Neural progenitor cell (in vitro differentiated cells): ENCODE data around the gene RXRG.

Source experiments
- EZH2phosphoT487 ChIP-seq: fragments of 200-600 bp; sonication (generic); IDR thresholded peaks from 2 replicates; pipeline ENCODE4 v1.6.1; 2017; ENCODE audit warnings: antibody characterized with exemption
- TF ChIP-seq, protein P1 (sequence below): fragments of 200-600 bp; sonication (generic); IDR thresholded peaks from 2 replicates; pipeline ENCODE4 v1.5.1; 2017; ENCODE audit warnings: antibody characterized with exemption, mild to moderate bottlenecking

DNA sequence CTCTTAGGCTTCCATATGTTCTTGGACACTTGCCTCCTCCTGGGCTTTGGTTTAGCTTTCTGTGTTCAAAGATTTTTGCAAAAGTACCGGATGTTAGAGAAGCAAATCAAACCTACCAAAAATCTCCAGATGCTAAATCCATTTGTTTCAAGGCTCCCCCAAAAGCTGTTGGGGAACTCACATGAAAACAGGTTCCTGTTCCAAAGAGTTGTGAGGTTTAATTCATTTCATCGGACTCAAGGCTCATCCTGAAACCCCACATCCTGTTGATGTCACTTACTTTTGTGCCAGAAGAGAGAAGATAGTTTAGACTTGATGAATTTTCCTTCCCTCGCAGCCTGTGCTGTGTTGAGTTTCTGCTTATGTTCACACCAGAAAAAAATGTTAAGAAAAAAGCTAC is 41.7 kb upstream of the RXRG start:
- no peak for TF ChIP-seq EZH2phosphoT487
- TF ChIP-seq, protein P1, sequence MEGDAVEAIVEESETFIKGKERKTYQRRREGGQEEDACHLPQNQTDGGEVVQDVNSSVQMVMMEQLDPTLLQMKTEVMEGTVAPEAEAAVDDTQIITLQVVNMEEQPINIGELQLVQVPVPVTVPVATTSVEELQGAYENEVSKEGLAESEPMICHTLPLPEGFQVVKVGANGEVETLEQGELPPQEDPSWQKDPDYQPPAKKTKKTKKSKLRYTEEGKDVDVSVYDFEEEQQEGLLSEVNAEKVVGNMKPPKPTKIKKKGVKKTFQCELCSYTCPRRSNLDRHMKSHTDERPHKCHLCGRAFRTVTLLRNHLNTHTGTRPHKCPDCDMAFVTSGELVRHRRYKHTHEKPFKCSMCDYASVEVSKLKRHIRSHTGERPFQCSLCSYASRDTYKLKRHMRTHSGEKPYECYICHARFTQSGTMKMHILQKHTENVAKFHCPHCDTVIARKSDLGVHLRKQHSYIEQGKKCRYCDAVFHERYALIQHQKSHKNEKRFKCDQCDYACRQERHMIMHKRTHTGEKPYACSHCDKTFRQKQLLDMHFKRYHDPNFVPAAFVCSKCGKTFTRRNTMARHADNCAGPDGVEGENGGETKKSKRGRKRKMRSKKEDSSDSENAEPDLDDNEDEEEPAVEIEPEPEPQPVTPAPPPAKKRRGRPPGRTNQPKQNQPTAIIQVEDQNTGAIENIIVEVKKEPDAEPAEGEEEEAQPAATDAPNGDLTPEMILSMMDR = no peak
